Measurements from ENCODE around the gene NLRP13.

- TF ChIP-seq POLR2AphosphoS5 (IDR thresholded peaks at IDR 0.05; ENCODE audit: borderline replicate concordance, low read depth, low read length) (no peak), EZH2 (IDR thresholded peaks at IDR 0.05) (no peak)
These were observed 24.3 kb upstream of the NLRP13 start for GRCh38 chr19:55956431-55956830.

Data from SK-N-MC (cell line).